ENCODE measurements around the gene CHRDL2. TPM values are rescaled to one million over a fixed set of nuclear protein-coding genes. Genes with fewer than 3 reads are reported as not detected.

CHRDL2 gene
- total RNA-seq, 1 experiment from 2014 or later: 0.37 TPM

DNA sequence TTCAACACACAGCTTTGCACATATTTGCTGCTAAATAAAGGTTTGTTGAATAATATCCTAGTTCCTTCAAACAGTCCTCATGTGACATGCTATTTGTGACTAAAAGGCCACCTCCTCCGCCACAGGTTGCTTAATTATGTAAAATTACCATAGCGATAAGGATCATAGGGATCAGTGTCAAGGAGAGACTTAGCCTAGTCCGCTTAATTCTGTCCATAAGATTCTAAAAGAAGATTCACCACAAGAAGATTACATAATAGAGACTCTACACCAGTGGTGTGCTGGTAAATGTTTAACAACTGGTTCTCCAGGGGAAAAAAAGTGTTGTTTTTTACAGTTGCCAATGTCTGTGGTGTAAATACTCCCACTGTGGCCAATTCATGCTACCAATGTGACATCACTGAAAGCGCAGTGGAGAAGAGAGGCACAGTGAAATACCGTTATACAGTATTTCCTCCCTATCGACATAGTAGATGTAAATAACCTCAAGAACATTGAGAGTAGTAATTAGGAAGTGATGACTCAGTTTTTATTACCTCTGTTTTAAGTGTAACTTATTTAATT lies 4.2 kb upstream of the CHRDL2 start:
- Mint-ChIP-seq H3K9me3 (peaks cover 8% of the 10 kb centered on the region), H3K36me3 (peaks cover 6% of the 10 kb centered on the region), H3K4me3 (no peak overlapping the region), H3K27me3 (ENCODE audit: low read depth) (peaks cover 55% of the 10 kb centered on the region), H3K4me1 (peaks cover 10% of the 10 kb centered on the region), H3K27ac (no peak overlapping the region)
- TF ChIP-seq, protein P1, sequence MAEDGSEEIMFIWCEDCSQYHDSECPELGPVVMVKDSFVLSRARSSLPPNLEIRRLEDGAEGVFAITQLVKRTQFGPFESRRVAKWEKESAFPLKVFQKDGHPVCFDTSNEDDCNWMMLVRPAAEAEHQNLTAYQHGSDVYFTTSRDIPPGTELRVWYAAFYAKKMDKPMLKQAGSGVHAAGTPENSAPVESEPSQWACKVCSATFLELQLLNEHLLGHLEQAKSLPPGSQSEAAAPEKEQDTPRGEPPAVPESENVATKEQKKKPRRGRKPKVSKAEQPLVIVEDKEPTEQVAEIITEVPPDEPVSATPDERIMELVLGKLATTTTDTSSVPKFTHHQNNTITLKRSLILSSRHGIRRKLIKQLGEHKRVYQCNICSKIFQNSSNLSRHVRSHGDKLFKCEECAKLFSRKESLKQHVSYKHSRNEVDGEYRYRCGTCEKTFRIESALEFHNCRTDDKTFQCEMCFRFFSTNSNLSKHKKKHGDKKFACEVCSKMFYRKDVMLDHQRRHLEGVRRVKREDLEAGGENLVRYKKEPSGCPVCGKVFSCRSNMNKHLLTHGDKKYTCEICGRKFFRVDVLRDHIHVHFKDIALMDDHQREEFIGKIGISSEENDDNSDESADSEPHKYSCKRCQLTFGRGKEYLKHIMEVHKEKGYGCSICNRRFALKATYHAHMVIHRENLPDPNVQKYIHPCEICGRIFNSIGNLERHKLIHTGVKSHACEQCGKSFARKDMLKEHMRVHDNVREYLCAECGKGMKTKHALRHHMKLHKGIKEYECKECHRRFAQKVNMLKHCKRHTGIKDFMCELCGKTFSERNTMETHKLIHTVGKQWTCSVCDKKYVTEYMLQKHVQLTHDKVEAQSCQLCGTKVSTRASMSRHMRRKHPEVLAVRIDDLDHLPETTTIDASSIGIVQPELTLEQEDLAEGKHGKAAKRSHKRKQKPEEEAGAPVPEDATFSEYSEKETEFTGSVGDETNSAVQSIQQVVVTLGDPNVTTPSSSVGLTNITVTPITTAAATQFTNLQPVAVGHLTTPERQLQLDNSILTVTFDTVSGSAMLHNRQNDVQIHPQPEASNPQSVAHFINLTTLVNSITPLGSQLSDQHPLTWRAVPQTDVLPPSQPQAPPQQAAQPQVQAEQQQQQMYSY (CRISPR knock-in tag; IDR thresholded peaks at IDR 0.05): no peak
- TF ChIP-seq, protein P2, sequence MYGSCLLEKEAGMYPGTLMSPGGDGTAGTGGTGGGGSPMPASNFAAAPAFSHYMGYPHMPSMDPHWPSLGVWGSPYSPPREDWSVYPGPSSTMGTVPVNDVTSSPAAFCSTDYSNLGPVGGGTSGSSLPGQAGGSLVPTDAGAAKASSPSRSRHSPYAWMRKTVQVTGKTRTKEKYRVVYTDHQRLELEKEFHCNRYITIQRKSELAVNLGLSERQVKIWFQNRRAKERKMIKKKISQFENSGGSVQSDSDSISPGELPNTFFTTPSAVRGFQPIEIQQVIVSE (CRISPR knock-in tag; IDR thresholded peaks at IDR 0.05; ENCODE audit: borderline replicate concordance): no peak
- no peak for TF ChIP-seq ESRRA (CRISPR knock-in tag; IDR thresholded peaks at IDR 0.05; ENCODE audit: borderline replicate concordance)
- no peak for TF ChIP-seq GTF2I (CRISPR knock-in tag; conservative IDR thresholded peaks at IDR 0.05)
- no peak for TF ChIP-seq TEAD4 (CRISPR knock-in tag; IDR thresholded peaks at IDR 0.05)
- TF ChIP-seq, protein P3, sequence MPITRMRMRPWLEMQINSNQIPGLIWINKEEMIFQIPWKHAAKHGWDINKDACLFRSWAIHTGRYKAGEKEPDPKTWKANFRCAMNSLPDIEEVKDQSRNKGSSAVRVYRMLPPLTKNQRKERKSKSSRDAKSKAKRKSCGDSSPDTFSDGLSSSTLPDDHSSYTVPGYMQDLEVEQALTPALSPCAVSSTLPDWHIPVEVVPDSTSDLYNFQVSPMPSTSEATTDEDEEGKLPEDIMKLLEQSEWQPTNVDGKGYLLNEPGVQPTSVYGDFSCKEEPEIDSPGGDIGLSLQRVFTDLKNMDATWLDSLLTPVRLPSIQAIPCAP (CRISPR knock-in tag; IDR thresholded peaks at IDR 0.05): no peak
- no peak for TF ChIP-seq ZNF317 (CRISPR knock-in tag; IDR thresholded peaks at IDR 0.05; ENCODE audit: borderline replicate concordance, low read depth)
- no peak for TF ChIP-seq FOXJ3 (CRISPR knock-in tag; IDR thresholded peaks at IDR 0.05; ENCODE audit: borderline replicate concordance)
- TF ChIP-seq ZNF121 (CRISPR knock-in tag; IDR thresholded peaks at IDR 0.05): no peak
- TF ChIP-seq, protein P4, sequence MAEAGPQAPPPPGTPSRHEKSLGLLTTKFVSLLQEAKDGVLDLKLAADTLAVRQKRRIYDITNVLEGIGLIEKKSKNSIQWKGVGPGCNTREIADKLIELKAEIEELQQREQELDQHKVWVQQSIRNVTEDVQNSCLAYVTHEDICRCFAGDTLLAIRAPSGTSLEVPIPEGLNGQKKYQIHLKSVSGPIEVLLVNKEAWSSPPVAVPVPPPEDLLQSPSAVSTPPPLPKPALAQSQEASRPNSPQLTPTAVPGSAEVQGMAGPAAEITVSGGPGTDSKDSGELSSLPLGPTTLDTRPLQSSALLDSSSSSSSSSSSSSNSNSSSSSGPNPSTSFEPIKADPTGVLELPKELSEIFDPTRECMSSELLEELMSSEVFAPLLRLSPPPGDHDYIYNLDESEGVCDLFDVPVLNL (CRISPR knock-in tag; IDR thresholded peaks at IDR 0.05; ENCODE audit: borderline replicate concordance, low read depth): no peak
- TF ChIP-seq, protein P5, sequence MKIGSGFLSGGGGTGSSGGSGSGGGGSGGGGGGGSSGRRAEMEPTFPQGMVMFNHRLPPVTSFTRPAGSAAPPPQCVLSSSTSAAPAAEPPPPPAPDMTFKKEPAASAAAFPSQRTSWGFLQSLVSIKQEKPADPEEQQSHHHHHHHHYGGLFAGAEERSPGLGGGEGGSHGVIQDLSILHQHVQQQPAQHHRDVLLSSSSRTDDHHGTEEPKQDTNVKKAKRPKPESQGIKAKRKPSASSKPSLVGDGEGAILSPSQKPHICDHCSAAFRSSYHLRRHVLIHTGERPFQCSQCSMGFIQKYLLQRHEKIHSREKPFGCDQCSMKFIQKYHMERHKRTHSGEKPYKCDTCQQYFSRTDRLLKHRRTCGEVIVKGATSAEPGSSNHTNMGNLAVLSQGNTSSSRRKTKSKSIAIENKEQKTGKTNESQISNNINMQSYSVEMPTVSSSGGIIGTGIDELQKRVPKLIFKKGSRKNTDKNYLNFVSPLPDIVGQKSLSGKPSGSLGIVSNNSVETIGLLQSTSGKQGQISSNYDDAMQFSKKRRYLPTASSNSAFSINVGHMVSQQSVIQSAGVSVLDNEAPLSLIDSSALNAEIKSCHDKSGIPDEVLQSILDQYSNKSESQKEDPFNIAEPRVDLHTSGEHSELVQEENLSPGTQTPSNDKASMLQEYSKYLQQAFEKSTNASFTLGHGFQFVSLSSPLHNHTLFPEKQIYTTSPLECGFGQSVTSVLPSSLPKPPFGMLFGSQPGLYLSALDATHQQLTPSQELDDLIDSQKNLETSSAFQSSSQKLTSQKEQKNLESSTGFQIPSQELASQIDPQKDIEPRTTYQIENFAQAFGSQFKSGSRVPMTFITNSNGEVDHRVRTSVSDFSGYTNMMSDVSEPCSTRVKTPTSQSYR (CRISPR knock-in tag; IDR thresholded peaks at IDR 0.05): no peak
- TF ChIP-seq NFYB (CRISPR knock-in tag; conservative IDR thresholded peaks at IDR 0.05; ENCODE audit: low read depth): no peak
- TF ChIP-seq, protein P6, sequence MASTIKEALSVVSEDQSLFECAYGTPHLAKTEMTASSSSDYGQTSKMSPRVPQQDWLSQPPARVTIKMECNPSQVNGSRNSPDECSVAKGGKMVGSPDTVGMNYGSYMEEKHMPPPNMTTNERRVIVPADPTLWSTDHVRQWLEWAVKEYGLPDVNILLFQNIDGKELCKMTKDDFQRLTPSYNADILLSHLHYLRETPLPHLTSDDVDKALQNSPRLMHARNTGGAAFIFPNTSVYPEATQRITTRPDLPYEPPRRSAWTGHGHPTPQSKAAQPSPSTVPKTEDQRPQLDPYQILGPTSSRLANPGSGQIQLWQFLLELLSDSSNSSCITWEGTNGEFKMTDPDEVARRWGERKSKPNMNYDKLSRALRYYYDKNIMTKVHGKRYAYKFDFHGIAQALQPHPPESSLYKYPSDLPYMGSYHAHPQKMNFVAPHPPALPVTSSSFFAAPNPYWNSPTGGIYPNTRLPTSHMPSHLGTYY (CRISPR knock-in tag; IDR thresholded peaks at IDR 0.05): no peak
- no peak for TF ChIP-seq SOX15 (CRISPR knock-in tag; IDR thresholded peaks at IDR 0.05)
- no peak for TF ChIP-seq SMAD3 (CRISPR knock-in tag; IDR thresholded peaks at IDR 0.05; ENCODE audit: borderline replicate concordance)
- TF ChIP-seq, protein P7, sequence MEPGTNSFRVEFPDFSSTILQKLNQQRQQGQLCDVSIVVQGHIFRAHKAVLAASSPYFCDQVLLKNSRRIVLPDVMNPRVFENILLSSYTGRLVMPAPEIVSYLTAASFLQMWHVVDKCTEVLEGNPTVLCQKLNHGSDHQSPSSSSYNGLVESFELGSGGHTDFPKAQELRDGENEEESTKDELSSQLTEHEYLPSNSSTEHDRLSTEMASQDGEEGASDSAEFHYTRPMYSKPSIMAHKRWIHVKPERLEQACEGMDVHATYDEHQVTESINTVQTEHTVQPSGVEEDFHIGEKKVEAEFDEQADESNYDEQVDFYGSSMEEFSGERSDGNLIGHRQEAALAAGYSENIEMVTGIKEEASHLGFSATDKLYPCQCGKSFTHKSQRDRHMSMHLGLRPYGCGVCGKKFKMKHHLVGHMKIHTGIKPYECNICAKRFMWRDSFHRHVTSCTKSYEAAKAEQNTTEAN (CRISPR knock-in tag; IDR thresholded peaks at IDR 0.05): no peak
- TF ChIP-seq, protein P8, sequence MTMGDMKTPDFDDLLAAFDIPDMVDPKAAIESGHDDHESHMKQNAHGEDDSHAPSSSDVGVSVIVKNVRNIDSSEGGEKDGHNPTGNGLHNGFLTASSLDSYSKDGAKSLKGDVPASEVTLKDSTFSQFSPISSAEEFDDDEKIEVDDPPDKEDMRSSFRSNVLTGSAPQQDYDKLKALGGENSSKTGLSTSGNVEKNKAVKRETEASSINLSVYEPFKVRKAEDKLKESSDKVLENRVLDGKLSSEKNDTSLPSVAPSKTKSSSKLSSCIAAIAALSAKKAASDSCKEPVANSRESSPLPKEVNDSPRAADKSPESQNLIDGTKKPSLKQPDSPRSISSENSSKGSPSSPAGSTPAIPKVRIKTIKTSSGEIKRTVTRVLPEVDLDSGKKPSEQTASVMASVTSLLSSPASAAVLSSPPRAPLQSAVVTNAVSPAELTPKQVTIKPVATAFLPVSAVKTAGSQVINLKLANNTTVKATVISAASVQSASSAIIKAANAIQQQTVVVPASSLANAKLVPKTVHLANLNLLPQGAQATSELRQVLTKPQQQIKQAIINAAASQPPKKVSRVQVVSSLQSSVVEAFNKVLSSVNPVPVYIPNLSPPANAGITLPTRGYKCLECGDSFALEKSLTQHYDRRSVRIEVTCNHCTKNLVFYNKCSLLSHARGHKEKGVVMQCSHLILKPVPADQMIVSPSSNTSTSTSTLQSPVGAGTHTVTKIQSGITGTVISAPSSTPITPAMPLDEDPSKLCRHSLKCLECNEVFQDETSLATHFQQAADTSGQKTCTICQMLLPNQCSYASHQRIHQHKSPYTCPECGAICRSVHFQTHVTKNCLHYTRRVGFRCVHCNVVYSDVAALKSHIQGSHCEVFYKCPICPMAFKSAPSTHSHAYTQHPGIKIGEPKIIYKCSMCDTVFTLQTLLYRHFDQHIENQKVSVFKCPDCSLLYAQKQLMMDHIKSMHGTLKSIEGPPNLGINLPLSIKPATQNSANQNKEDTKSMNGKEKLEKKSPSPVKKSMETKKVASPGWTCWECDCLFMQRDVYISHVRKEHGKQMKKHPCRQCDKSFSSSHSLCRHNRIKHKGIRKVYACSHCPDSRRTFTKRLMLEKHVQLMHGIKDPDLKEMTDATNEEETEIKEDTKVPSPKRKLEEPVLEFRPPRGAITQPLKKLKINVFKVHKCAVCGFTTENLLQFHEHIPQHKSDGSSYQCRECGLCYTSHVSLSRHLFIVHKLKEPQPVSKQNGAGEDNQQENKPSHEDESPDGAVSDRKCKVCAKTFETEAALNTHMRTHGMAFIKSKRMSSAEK (CRISPR knock-in tag; IDR thresholded peaks at IDR 0.05; ENCODE audit: borderline replicate concordance): no peak
- ATAC-seq (no peak), DNase-seq (ENCODE audit: low spot score) (no peak)
- ChIA-PET POLR2A (no interaction called here), CTCF (interaction anchor here (1.2 to 3.3 kb wide), 3 partner anchors 9 to 41 kb away, joined by 3 to 19 read pairs (median 6); no protein-coding TSS in a partner anchor)

All from WTC11 (cell line).